Measurements from ENCODE around the gene DNER.
"Not testable (repeated sequence)": the region's sequence is repeated elsewhere in the genome, so short reads cannot be mapped to it uniquely, and the experiment has no call there.

The DNER gene

GRCh38 chr2:229380101-229380625 lies 334.2 kb downstream of the DNER start:
- H3K4me1 ChIP-seq (ENCODE audit: control extremely low read depth in 1 of 4, control insufficient read depth in 4 of 4, insufficient read depth in 4 of 4, low read length in 3 of 4) = no peaks in the 10 kb centered on the region
- no peak overlapping the region for H3K27ac ChIP-seq (ENCODE audit: insufficient read depth in 1 of 2, low read depth in 1 of 2, low read length in 2 of 2, poor library complexity in 1 of 2, severe bottlenecking in 2 of 2)
- no peak for DNase-seq
- CTCF ChIA-PET = no interaction called here
- WGBS (ENCODE audit: insufficient coverage) = 100% methylated on average over 2 of the region's 5 CpGs
- peaks cover 0 to 5% (median 0%) of the 10 kb centered on the region in 5 experiments for H3K9me3 ChIP-seq (ENCODE audit: control extremely low read depth in 1 of 5, control insufficient read depth in 4 of 5, insufficient read depth in 2 of 5, low read depth in 1 of 5, low read length in 4 of 5)
- peaks cover 0 to 2% (median 0%) of the 10 kb centered on the region in 5 experiments for H3K27me3 ChIP-seq (replicated peaks in 2 of 5; ENCODE audit: control insufficient read depth in 4 of 5, insufficient read depth in 5 of 5, low read length in 4 of 5)
- no peak overlapping the region for H3K4me3 ChIP-seq (ENCODE audit: control insufficient read depth in 1 of 7, extremely low read depth in 1 of 7, insufficient read depth in 4 of 7, low read depth in 2 of 7, low read length in 6 of 7)
- no peaks in the 10 kb centered on the region for H3K36me3 ChIP-seq (ENCODE audit: control insufficient read depth in 4 of 4, insufficient read depth in 4 of 4, low read length in 3 of 4)
- POLR2A ChIA-PET = no interaction called here

GRCh38 chr2:229378386-229378785 lies 336.0 kb downstream of the DNER start:
- WGBS (ENCODE audit: insufficient coverage) = 89% methylated on average over 3 of the region's 3 CpGs
- Histone ChIP-seq H3K4me3 (ENCODE audit: control insufficient read depth in 1 of 7, extremely low read depth in 1 of 7, insufficient read depth in 4 of 7, low read depth in 2 of 7, low read length in 6 of 7) (no peak overlapping the region), H3K27ac (ENCODE audit: insufficient read depth in 1 of 2, low read depth in 1 of 2, low read length in 2 of 2, poor library complexity in 1 of 2, severe bottlenecking in 2 of 2) (no peak overlapping the region), H3K9me3 (ENCODE audit: control extremely low read depth in 1 of 5, control insufficient read depth in 4 of 5, insufficient read depth in 2 of 5, low read depth in 1 of 5, low read length in 4 of 5) (peaks cover 0 to 5% (median 0%) of the 10 kb centered on the region in 5 experiments), H3K4me1 (ENCODE audit: control extremely low read depth in 1 of 4, control insufficient read depth in 4 of 4, insufficient read depth in 4 of 4, low read length in 3 of 4) (no peaks in the 10 kb centered on the region), H3K36me3 (ENCODE audit: control insufficient read depth in 4 of 4, insufficient read depth in 4 of 4, low read length in 3 of 4) (no peaks in the 10 kb centered on the region), H3K27me3 (replicated peaks in 2 of 5; ENCODE audit: control insufficient read depth in 4 of 5, insufficient read depth in 5 of 5, low read length in 4 of 5) (peaks cover 0 to 2% (median 0%) of the 10 kb centered on the region in 5 experiments)
- CTCF ChIA-PET = no interaction called here
- no peak for DNase-seq
- POLR2A ChIA-PET = no interaction called here

GRCh38 chr2:229376866-229377265 lies 337.5 kb downstream of the DNER start:
- ChIA-PET POLR2A (no interaction called here), CTCF (no interaction called here)
- Histone ChIP-seq H3K27me3 (replicated peaks in 2 of 5; ENCODE audit: control insufficient read depth in 4 of 5, insufficient read depth in 5 of 5, low read length in 4 of 5) (peaks cover 0 to 2% (median 0%) of the 10 kb centered on the region in 5 experiments), H3K4me1 (ENCODE audit: control extremely low read depth in 1 of 4, control insufficient read depth in 4 of 4, insufficient read depth in 4 of 4, low read length in 3 of 4) (no peaks in the 10 kb centered on the region), H3K4me3 (ENCODE audit: control insufficient read depth in 1 of 7, extremely low read depth in 1 of 7, insufficient read depth in 4 of 7, low read depth in 2 of 7, low read length in 6 of 7) (no peak overlapping the region), H3K9me3 (ENCODE audit: control extremely low read depth in 1 of 5, control insufficient read depth in 4 of 5, insufficient read depth in 2 of 5, low read depth in 1 of 5, low read length in 4 of 5) (peaks cover 0 to 5% (median 0%) of the 10 kb centered on the region in 5 experiments), H3K27ac (ENCODE audit: insufficient read depth in 1 of 2, low read depth in 1 of 2, low read length in 2 of 2, poor library complexity in 1 of 2, severe bottlenecking in 2 of 2) (no peak overlapping the region), H3K36me3 (ENCODE audit: control insufficient read depth in 4 of 4, insufficient read depth in 4 of 4, low read length in 3 of 4) (no peaks in the 10 kb centered on the region)
- WGBS (ENCODE audit: insufficient coverage) = 83% methylated on average over 1 of the region's 1 CpG
- DNase-seq = no peak

- H3K9me3 ChIP-seq (ENCODE audit: control extremely low read depth in 1 of 5, control insufficient read depth in 4 of 5, insufficient read depth in 2 of 5, low read depth in 1 of 5, low read length in 4 of 5) = no peaks in the 10 kb centered on the region
- H3K27me3 ChIP-seq (replicated peaks in 2 of 5; ENCODE audit: control insufficient read depth in 4 of 5, insufficient read depth in 5 of 5, low read length in 4 of 5) = peaks cover 0 to 2% (median 0%) of the 10 kb centered on the region in 5 experiments
- H3K4me1 ChIP-seq (ENCODE audit: control extremely low read depth in 1 of 4, control insufficient read depth in 4 of 4, insufficient read depth in 4 of 4, low read length in 3 of 4) = no peaks in the 10 kb centered on the region
- no peak overlapping the region for H3K27ac ChIP-seq (ENCODE audit: insufficient read depth in 1 of 2, low read depth in 1 of 2, low read length in 2 of 2, poor library complexity in 1 of 2, severe bottlenecking in 2 of 2)
- DNase-seq = no peak
- H3K4me3 ChIP-seq (ENCODE audit: control insufficient read depth in 1 of 7, extremely low read depth in 1 of 7, insufficient read depth in 4 of 7, low read depth in 2 of 7, low read length in 6 of 7) = no peak overlapping the region
- no peaks in the 10 kb centered on the region for H3K36me3 ChIP-seq (ENCODE audit: control insufficient read depth in 4 of 4, insufficient read depth in 4 of 4, low read length in 3 of 4)
- CTCF ChIA-PET = no interaction called here
- POLR2A ChIA-PET = no interaction called here
These were observed 339.1 kb downstream of the DNER start for GRCh38 chr2:229375251-229375650.

GRCh38 chr2:229373311-229373710 lies 341.0 kb downstream of the DNER start:
- DNase-seq; H3K4me3 ChIP-seq (ENCODE audit: control insufficient read depth in 1 of 7, extremely low read depth in 1 of 7, insufficient read depth in 4 of 7, low read depth in 2 of 7, low read length in 6 of 7); H3K27ac ChIP-seq (ENCODE audit: insufficient read depth in 1 of 2, low read depth in 1 of 2, low read length in 2 of 2, poor library complexity in 1 of 2, severe bottlenecking in 2 of 2); POLR2A ChIA-PET; H3K27me3 ChIP-seq (replicated peaks in 2 of 5; ENCODE audit: control insufficient read depth in 4 of 5, insufficient read depth in 5 of 5, low read length in 4 of 5); H3K36me3 ChIP-seq (ENCODE audit: control insufficient read depth in 4 of 4, insufficient read depth in 4 of 4, low read length in 3 of 4); H3K4me1 ChIP-seq (ENCODE audit: control extremely low read depth in 1 of 4, control insufficient read depth in 4 of 4, insufficient read depth in 4 of 4, low read length in 3 of 4); H3K9me3 ChIP-seq (ENCODE audit: control extremely low read depth in 1 of 5, control insufficient read depth in 4 of 5, insufficient read depth in 2 of 5, low read depth in 1 of 5, low read length in 4 of 5); CTCF ChIA-PET: not testable (repeated sequence)
- no CpG with 5 or more reads among the region's 4 CpGs for WGBS (ENCODE audit: insufficient coverage)

- Histone ChIP-seq H3K9me3 (ENCODE audit: control extremely low read depth in 1 of 5, control insufficient read depth in 4 of 5, insufficient read depth in 2 of 5, low read depth in 1 of 5, low read length in 4 of 5) (peaks cover 0 to 2% (median 0%) of the 10 kb centered on the region in 5 experiments), H3K36me3 (ENCODE audit: control insufficient read depth in 4 of 4, insufficient read depth in 4 of 4, low read length in 3 of 4) (no peaks in the 10 kb centered on the region), H3K27me3 (replicated peaks in 2 of 5; ENCODE audit: control insufficient read depth in 4 of 5, insufficient read depth in 5 of 5, low read length in 4 of 5) (no peaks in the 10 kb centered on the region), H3K27ac (ENCODE audit: insufficient read depth in 1 of 2, low read depth in 1 of 2, low read length in 2 of 2, poor library complexity in 1 of 2, severe bottlenecking in 2 of 2) (no peak overlapping the region), H3K4me3 (ENCODE audit: control insufficient read depth in 1 of 7, extremely low read depth in 1 of 7, insufficient read depth in 4 of 7, low read depth in 2 of 7, low read length in 6 of 7) (no peak overlapping the region), H3K4me1 (ENCODE audit: control extremely low read depth in 1 of 4, control insufficient read depth in 4 of 4, insufficient read depth in 4 of 4, low read length in 3 of 4) (no peaks in the 10 kb centered on the region)
- DNase-seq = no peak
- WGBS (ENCODE audit: insufficient coverage) = 100% methylated on average over 3 of the region's 3 CpGs
- POLR2A ChIA-PET = no interaction called here
- CTCF ChIA-PET = no interaction called here
These were observed 342.1 kb downstream of the DNER start for GRCh38 chr2:229372207-229372606.

- ChIA-PET CTCF (interaction anchor here (1.3 kb wide), 1 partner anchor 10 kb away, joined by 3 read pairs; no protein-coding TSS in a partner anchor), POLR2A (no interaction called here)
- DNase-seq = no peak
- no peak overlapping the region for H3K4me3 ChIP-seq (ENCODE audit: control insufficient read depth in 1 of 7, extremely low read depth in 1 of 7, insufficient read depth in 4 of 7, low read depth in 2 of 7, low read length in 6 of 7)
- 100% methylated on average over 3 of the region's 3 CpGs for WGBS (ENCODE audit: insufficient coverage)
- H3K36me3 ChIP-seq (ENCODE audit: control insufficient read depth in 4 of 4, insufficient read depth in 4 of 4, low read length in 3 of 4) = no peaks in the 10 kb centered on the region
- H3K4me1 ChIP-seq (ENCODE audit: control extremely low read depth in 1 of 4, control insufficient read depth in 4 of 4, insufficient read depth in 4 of 4, low read length in 3 of 4) = no peaks in the 10 kb centered on the region
- peaks cover 0 to 3% (median 1%) of the 10 kb centered on the region in 5 experiments for H3K9me3 ChIP-seq (ENCODE audit: control extremely low read depth in 1 of 5, control insufficient read depth in 4 of 5, insufficient read depth in 2 of 5, low read depth in 1 of 5, low read length in 4 of 5)
- no peaks in the 10 kb centered on the region for H3K27me3 ChIP-seq (replicated peaks in 2 of 5; ENCODE audit: control insufficient read depth in 4 of 5, insufficient read depth in 5 of 5, low read length in 4 of 5)
- no peak overlapping the region for H3K27ac ChIP-seq (ENCODE audit: insufficient read depth in 1 of 2, low read depth in 1 of 2, low read length in 2 of 2, poor library complexity in 1 of 2, severe bottlenecking in 2 of 2)
These were observed 343.3 kb downstream of the DNER start for GRCh38 chr2:229371086-229371485.

All from common myeloid progenitor, CD34-positive (primary cell).